Gastrocnemius medialis (tissue), 4 donors: ENCODE measurements around the gene SAMD4B. TPM values are rescaled to one million over a fixed set of nuclear protein-coding genes. Genes with fewer than 3 reads are reported as not detected.
"Not testable (repeated sequence)": the region's sequence is repeated elsewhere in the genome, so short reads cannot be mapped to it uniquely, and the experiment has no call there.

Experiments
- ATAC-seq, 2 donors: fragments of 150-250 bp; one replicate each; pipeline ENCODE4 v1.9.1; 2016
- DNase-seq, 2 donors: peaks; one replicate each; pipeline ENCODE4 v3.0.0-alpha.2; 2019
- H3K27ac ChIP-seq, 4 donors: fragments of 200-600 bp; sonication (generic); 1 replicate in 1 of 4; 2 replicates in 3 of 4; pipeline ENCODE4 v1.5.1; 2016 to 2018; ENCODE audit warnings: mild to moderate bottlenecking in 2 of 4, moderate library complexity in 1 of 4
- H3K27me3 ChIP-seq, 3 donors: fragments of 200-600 bp; sonication (generic) in 2 of 3; 1 replicate in 1 of 3; 2 replicates in 2 of 3; pipeline versions ENCODE4 v1.5.1 to v1.6.0; 2016 to 2019; ENCODE audit warnings: mild to moderate bottlenecking in 1 of 3, moderate library complexity in 1 of 3
- H3K36me3 ChIP-seq, 2 donors: fragments of 200-600 bp; sonication (generic) in 1 of 2; one replicate each; pipeline ENCODE4 v1.5.1; 2017 to 2018
- H3K4me1 ChIP-seq, 2 donors: fragments of 200-600 bp; sonication (generic) in 1 of 2; one replicate each; pipeline ENCODE4 v1.5.1; 2016 to 2017; ENCODE audit warnings: mild to moderate bottlenecking in 2 of 2
- H3K4me3 ChIP-seq, 4 donors: fragments of 200-600 bp; sonication (generic) in 3 of 4; 1 replicate in 1 of 4; 2 replicates in 3 of 4; pipeline ENCODE4 v1.5.1; 2016 to 2019; ENCODE audit warnings: mild to moderate bottlenecking in 2 of 4
- H3K9me3 ChIP-seq, 3 donors: fragments of 200-600 bp; sonication (generic) in 2 of 3; 1 replicate in 1 of 3; 2 replicates in 2 of 3; pipeline ENCODE4 v1.5.1; 2016 to 2019
- POLR2A ChIP-seq, 2 donors: fragments of 450-650 bp; IDR thresholded peaks; one replicate each; pipeline ENCODE4 v1.6.1; 2017; ENCODE audit warnings: antibody characterized with exemption in 2 of 2, mild to moderate bottlenecking in 2 of 2, moderate library complexity in 2 of 2
- in situ Hi-C, 4 donors: fragments of 200-750 bp; cut with MboI; loops; one replicate each; pipeline versions ENCODE4 v1.15.0 to v1.8.0; 2017; ENCODE audit warnings: low sequenced_read_pairs in 4 of 4
- intact Hi-C: fragments of 100-400 bp; cut with DNase I; formaldehyde crosslinking; loops from one replicate; pipeline ENCODE4 v1.15.1; 2023; ENCODE audit warnings: low total_unique reads
- total RNA-seq, 4 donors: library from RNA; depleted of rRNA; stranded (reverse); fragments of >200 nt; gene quantifications; one replicate each; pipeline versions ENCODE4 v1.1.0 to v1.2.3, GENCODE V29; 2016
- TF ChIP-seq, protein P1 (sequence below), 5 experiments: fragments of 450-650 bp in 3 of 5; fragments of 200-600 bp in 2 of 5; sonication (generic) in 2 of 5; IDR thresholded peaks in 4 of 5; conservative IDR thresholded peaks in 1 of 5; 1 replicate in 4 of 5; 2 replicates in 1 of 5; pipeline ENCODE4 v1.5.1; 2016 to 2019; ENCODE audit warnings: antibody characterized with exemption in 5 of 5, mild to moderate bottlenecking in 3 of 5, moderate library complexity in 3 of 5

The SAMD4B gene
- total RNA-seq, 4 donors from 2014 or later: 30.9 to 63.7 (median 59.2) TPM

DNA sequence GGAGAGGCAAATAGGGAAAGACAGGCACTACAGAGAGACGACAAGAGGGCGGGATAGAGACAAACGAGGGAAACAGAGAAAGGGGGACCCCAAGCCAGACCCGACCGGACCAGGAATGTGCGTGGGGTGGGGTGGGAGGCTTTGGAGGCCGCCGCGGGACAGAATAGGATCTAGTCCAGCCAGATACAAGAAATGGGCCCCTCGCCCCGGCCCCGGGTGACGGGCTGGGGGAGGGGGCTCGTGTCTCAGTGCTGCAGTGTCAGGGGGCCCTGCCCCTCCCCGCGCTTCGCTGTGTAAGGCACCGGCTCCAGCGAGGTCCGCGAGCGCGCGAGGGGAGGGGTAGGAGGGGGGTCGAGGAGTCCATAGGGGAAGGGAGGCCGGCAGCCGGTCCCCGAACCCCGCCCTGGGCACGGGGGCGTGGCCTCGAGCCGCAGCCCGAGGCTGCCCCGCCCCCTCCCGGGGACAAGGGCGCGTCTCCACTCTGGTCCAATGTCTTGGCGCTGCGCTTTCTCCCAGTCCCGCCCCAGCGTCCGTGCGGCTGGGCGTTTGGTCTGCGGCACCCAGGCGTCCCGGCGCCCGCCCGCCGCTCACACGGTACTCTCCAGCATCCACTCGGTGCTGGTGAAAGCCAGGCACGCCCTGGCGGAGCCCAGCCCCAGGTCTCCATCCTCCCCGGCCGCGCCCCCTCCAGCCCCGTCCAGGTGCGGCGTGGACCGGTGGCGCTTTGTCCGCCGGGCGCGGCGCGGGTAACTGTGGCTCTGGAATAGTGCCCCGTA, 35.0 kb upstream of the SAMD4B start:
- Histone ChIP-seq H3K36me3 (no peaks in the 10 kb centered on the region), H3K9me3 (no peaks in the 10 kb centered on the region), H3K4me1 (no peaks in the 10 kb centered on the region), H3K27ac (no peak overlapping the region), H3K27me3 (peaks cover 42 to 66% (median 63%) of the 10 kb centered on the region in 3 donors), H3K4me3 (peak overlapping the region in 1 of 4 donors; percentile 17)
- intact Hi-C loops: no loop called here
- no peak for ATAC-seq
- TF ChIP-seq POLR2A (IDR thresholded peaks at IDR 0.05): no peak
- TF ChIP-seq, protein P1, sequence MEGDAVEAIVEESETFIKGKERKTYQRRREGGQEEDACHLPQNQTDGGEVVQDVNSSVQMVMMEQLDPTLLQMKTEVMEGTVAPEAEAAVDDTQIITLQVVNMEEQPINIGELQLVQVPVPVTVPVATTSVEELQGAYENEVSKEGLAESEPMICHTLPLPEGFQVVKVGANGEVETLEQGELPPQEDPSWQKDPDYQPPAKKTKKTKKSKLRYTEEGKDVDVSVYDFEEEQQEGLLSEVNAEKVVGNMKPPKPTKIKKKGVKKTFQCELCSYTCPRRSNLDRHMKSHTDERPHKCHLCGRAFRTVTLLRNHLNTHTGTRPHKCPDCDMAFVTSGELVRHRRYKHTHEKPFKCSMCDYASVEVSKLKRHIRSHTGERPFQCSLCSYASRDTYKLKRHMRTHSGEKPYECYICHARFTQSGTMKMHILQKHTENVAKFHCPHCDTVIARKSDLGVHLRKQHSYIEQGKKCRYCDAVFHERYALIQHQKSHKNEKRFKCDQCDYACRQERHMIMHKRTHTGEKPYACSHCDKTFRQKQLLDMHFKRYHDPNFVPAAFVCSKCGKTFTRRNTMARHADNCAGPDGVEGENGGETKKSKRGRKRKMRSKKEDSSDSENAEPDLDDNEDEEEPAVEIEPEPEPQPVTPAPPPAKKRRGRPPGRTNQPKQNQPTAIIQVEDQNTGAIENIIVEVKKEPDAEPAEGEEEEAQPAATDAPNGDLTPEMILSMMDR (IDR thresholded peaks at IDR 0.05 in 4 of 5, conservative IDR thresholded peaks at IDR 0.05 in 1 of 5): no peak
- in situ Hi-C loops: no loop called here
- no peak for DNase-seq

DNA sequence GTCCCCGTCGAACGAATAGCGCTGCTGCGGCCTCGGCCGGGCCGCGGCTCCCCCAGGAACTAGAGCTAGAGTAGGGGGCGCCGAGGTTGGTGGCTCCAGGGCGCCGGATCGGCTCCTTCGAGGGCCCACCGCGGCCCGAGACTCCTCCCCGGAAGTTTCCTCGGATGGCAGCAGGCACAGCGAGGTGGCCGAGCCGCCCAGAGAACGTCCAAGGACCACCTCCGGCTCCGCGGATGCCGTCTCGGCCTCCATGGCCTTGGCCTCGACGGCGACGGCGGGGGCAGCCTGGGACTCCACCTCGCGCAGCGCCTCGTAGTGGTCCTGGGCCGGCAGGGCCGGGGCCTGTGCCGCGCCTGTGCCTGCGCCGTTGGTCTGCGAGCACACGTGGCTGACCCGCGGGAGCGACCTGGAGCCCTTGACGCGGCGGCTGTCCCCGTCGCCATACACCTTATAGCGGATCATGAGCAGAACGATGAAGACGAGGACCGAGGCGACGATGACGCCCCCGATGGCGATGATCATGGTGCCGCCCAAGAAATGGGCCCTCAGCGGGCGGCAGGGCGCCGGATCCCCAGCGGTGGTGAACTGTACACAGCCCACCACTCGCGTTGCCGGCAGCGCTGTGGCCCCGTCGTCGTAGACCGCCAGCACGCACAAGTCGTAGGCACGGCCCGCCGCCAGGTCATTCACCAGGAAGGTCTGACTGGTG, 34.2 kb upstream of the SAMD4B start:
- Histone ChIP-seq H3K36me3 (no peaks in the 10 kb centered on the region), H3K27ac (no peak overlapping the region), H3K27me3 (peaks cover 42 to 65% (median 63%) of the 10 kb centered on the region in 3 donors), H3K9me3 (no peaks in the 10 kb centered on the region), H3K4me3 (peak overlapping the region in 1 of 4 donors; percentile 17), H3K4me1 (no peaks in the 10 kb centered on the region)
- ATAC-seq: no peak
- no peak for DNase-seq
- TF ChIP-seq, protein P1 (IDR thresholded peaks at IDR 0.05 in 4 of 5, conservative IDR thresholded peaks at IDR 0.05 in 1 of 5): no peak
- TF ChIP-seq POLR2A (IDR thresholded peaks at IDR 0.05): no peak
- intact Hi-C loops (no loop called here), in situ Hi-C loops (no loop called here)

DNA sequence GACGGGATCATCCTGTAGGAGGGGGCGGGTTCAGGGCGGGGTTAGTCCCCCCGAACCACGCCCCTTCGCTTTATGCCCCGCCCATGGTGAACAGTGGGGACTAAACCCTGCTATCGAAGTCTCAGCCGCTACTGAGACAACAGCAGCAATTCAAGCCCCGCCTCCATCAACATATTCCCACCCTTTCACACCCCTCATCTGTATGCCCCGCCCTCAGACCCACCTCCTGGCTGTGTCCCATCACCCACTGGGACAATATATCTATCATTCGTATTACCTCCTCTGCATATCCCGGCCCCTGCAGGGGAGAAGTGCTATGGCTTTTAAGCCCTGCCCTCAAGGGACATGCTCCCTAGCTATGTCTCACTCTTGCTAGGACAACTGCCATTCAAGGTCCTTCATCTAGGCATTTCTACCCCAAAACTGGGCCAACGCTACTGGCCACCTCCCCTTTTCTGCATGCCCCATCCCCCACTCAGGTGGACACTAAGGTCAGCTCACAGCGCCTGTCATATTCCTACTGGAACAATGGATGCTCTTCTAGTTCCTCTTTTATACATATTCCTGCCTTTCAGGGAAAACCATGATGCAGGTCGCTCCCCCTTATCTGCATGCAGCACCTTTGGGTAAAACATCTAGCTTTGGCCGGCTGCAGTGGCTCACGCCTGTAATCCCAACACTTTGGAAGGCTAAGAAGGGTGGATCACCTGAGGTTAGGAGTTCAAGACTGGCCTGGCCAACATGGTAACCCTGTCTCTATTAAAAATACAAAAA, 33.5 kb upstream of the SAMD4B start:
- H3K4me3 ChIP-seq: no peak overlapping the region
- in situ Hi-C loops (no loop called here), intact Hi-C loops (no loop called here)
- H3K4me1 ChIP-seq: no peaks in the 10 kb centered on the region
- H3K9me3 ChIP-seq: no peaks in the 10 kb centered on the region
- ATAC-seq: no peak
- no peak for DNase-seq
- H3K27ac ChIP-seq: no peak overlapping the region
- no peak for TF ChIP-seq POLR2A (IDR thresholded peaks at IDR 0.05)
- TF ChIP-seq, protein P1 (IDR thresholded peaks at IDR 0.05 in 4 of 5, conservative IDR thresholded peaks at IDR 0.05 in 1 of 5): no peak
- peaks cover 42 to 59% (median 58%) of the 10 kb centered on the region in 3 donors for H3K27me3 ChIP-seq
- no peaks in the 10 kb centered on the region for H3K36me3 ChIP-seq

DNA sequence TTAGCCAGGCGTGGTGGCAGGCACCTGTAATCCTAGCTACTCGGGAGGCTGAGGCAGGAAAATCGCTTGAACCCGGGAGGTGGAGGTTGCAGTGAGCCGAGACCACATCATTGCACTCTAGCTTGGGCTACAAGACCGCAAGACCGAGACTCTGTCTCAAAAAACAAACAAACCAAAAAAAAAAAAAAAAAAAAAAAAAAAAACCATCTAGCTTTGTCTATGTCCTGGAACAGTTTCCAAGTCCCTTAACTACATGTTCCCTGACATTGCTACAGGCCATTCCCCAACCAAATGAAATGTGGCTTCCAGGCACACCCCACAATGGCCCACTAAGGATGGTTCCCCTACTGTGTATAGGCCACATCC, 32.9 kb upstream of the SAMD4B start:
- ATAC-seq, DNase-seq, H3K27ac ChIP-seq, H3K9me3 ChIP-seq, H3K36me3 ChIP-seq, intact Hi-C loops, H3K4me3 ChIP-seq, in situ Hi-C loops, H3K4me1 ChIP-seq: not testable (repeated sequence)
- peaks cover 39 to 53% (median 52%) of the 10 kb centered on the region in 3 donors for H3K27me3 ChIP-seq
